Measurements from ENCODE around the gene OR52H1.

DNA sequence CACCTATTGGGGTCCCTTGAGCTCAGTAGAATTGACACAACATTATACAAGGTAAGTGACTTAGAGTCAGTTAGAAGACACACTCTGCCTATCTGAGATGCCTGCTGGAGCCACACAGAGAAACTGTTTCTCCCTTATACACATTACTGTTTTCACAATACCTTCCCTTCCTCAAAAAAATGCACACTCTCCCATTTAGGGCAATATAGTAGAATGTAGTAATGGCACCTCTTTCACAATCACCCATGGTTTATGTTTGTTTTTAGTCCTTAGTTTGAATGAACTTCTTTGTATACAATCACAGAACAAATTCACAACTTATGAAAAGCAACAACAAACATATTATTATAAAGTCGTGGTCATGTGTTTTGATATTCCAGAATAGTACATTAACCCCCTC lies 14.3 kb downstream of the OR52H1 start:
- TF ChIP-seq, protein P1, sequence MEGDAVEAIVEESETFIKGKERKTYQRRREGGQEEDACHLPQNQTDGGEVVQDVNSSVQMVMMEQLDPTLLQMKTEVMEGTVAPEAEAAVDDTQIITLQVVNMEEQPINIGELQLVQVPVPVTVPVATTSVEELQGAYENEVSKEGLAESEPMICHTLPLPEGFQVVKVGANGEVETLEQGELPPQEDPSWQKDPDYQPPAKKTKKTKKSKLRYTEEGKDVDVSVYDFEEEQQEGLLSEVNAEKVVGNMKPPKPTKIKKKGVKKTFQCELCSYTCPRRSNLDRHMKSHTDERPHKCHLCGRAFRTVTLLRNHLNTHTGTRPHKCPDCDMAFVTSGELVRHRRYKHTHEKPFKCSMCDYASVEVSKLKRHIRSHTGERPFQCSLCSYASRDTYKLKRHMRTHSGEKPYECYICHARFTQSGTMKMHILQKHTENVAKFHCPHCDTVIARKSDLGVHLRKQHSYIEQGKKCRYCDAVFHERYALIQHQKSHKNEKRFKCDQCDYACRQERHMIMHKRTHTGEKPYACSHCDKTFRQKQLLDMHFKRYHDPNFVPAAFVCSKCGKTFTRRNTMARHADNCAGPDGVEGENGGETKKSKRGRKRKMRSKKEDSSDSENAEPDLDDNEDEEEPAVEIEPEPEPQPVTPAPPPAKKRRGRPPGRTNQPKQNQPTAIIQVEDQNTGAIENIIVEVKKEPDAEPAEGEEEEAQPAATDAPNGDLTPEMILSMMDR (IDR thresholded peaks at IDR 0.05; ENCODE audit: low read length), result no peak
- TF ChIP-seq EZH2 (IDR thresholded peaks at IDR 0.05; ENCODE audit: borderline replicate concordance, low read length), result no peak
